ENCODE measurements around the gene GPANK1. TPM values are rescaled to one million over a fixed set of nuclear protein-coding genes. Genes with fewer than 3 reads are reported as not detected.

GPANK1 gene
- total and polyA plus RNA-seq, 10 of the 15 experiments (the other 5 are each of a cell fraction or from before 2014, with no cell fraction given): 11.7 to 36.3 (median 17.5) TPM

GRCh38 chr6:31691564-31692108 is 26.8 kb upstream of the GPANK1 start:
- no peak overlapping the region for H2AFZ ChIP-seq (ENCODE audit: control insufficient read depth, low read depth, low read length)
- H3K27ac ChIP-seq (ENCODE audit: control insufficient read depth, insufficient read depth): no peak overlapping the region
- ChIA-PET RAD21 (ENCODE audit: unreplicated experiment) (no interaction called here), POLR2A (interaction anchor here (0.5 to 2.2 kb wide), 2 partner anchors 47 to 104 kb away, joined by 3 to 5 read pairs; no protein-coding TSS in a partner anchor), CTCF (no interaction called here), SMC1A (ENCODE audit: uncharacterized antibody, unreplicated experiment) (interaction anchor here (0.7 kb wide), 1 partner anchor 172 kb away, joined by 4 read pairs; no protein-coding TSS in a partner anchor)
- no peak overlapping the region for H3K9ac ChIP-seq (ENCODE audit: control insufficient read depth, insufficient read depth, low read length)
- peaks cover 16 to 41% of the 10 kb centered on the region in 2 experiments for H3K36me3 ChIP-seq (ENCODE audit: control insufficient read depth in 2 of 2, insufficient read depth in 2 of 2, low read length in 1 of 2)
- H4K20me1 ChIP-seq (ENCODE audit: control insufficient read depth, insufficient read depth): no peaks in the 10 kb centered on the region
- no peaks in the 10 kb centered on the region for H3K4me1 ChIP-seq (ENCODE audit: control insufficient read depth, insufficient read depth, low read length)
- no peak overlapping the region for H3K4me3 ChIP-seq
- DNase-seq (ENCODE audit: low read depth, low spot score) (no peak), ATAC-seq (no peak), FAIRE-seq (no peak)
- H3K79me2 ChIP-seq (ENCODE audit: control insufficient read depth, insufficient read depth, low read length): no peaks in the 10 kb centered on the region
- no peak overlapping the region for H3K4me2 ChIP-seq (ENCODE audit: control insufficient read depth, insufficient read depth)
- intact Hi-C loops (cut with micrococcal nuclease; ENCODE audit: unreplicated experiment): no loop called here
- WGBS (ENCODE audit: insufficient coverage, insufficient replicate concordance, low lambda C conversion rate, missing lambda C conversion rate): 98% methylated on average over 9 of the region's 12 CpGs
- no peaks in the 10 kb centered on the region for H3K27me3 ChIP-seq (replicated peaks in 1 of 2; ENCODE audit: control insufficient read depth in 2 of 2, insufficient read depth in 2 of 2, low read length in 1 of 2)
- no TSS peak for BruUV-seq (replicated peaks)
- in situ Hi-C loops (cut with MboI): no loop called here
- no peaks in the 10 kb centered on the region for H3K9me3 ChIP-seq (replicated peaks; ENCODE audit: control insufficient read depth, insufficient read depth, low read length)
- no peak for TF ChIP-seq SUZ12 (IDR thresholded peaks at IDR 0.05; ENCODE audit: unreplicated experiment)
- no peak for TF ChIP-seq TAF1 (IDR thresholded peaks at IDR 0.05; ENCODE audit: borderline replicate concordance, low read depth, low read length)
- no peak for TF ChIP-seq FOS (IDR thresholded peaks at IDR 0.05; ENCODE audit: borderline replicate concordance, extremely low read depth, insufficient read length)
- TF ChIP-seq, protein P1, sequence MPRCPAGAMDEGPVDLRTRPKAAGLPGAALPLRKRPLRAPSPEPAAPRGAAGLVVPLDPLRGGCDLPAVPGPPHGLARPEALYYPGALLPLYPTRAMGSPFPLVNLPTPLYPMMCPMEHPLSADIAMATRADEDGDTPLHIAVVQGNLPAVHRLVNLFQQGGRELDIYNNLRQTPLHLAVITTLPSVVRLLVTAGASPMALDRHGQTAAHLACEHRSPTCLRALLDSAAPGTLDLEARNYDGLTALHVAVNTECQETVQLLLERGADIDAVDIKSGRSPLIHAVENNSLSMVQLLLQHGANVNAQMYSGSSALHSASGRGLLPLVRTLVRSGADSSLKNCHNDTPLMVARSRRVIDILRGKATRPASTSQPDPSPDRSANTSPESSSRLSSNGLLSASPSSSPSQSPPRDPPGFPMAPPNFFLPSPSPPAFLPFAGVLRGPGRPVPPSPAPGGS (IDR thresholded peaks at IDR 0.05; ENCODE audit: borderline replicate concordance, insufficient read depth, low read depth, low read length, poor library complexity, severe bottlenecking): no peak
- TF ChIP-seq YBX1 (IDR thresholded peaks at IDR 0.05): no peak
- TF ChIP-seq RB1 (IDR thresholded peaks at IDR 0.05; ENCODE audit: borderline replicate concordance): no peak
- TF ChIP-seq MEF2A (IDR thresholded peaks at IDR 0.05; ENCODE audit: insufficient read depth, low read depth, low read length): no peak
- no peak for TF ChIP-seq ZBTB33 (IDR thresholded peaks at IDR 0.05)
- no peak for TF ChIP-seq ATF2 (IDR thresholded peaks at IDR 0.05; ENCODE audit: low read length)
- TF ChIP-seq SP1 (IDR thresholded peaks at IDR 0.05; ENCODE audit: low read depth, low read length): no peak
- no peak for TF ChIP-seq POLR2AphosphoS2 (IDR thresholded peaks at IDR 0.05; ENCODE audit: low read depth, low read length)
- TF ChIP-seq NRF1 (conservative IDR thresholded peaks at IDR 0.05; ENCODE audit: low read depth, low read length): no peak
- TF ChIP-seq CUX1 (IDR thresholded peaks at IDR 0.05; ENCODE audit: insufficient replicate concordance, low read depth, low read length): no peak

All from GM12878 (cell line).